HG03378 (cell line): ENCODE results near the gene SINHCAF.
"Not testable (repeated sequence)": the region's sequence is repeated elsewhere in the genome, so short reads cannot be mapped to it uniquely, and the experiment has no call there.

Source experiments
- ATAC-seq: cut with Tn5 transposase; IDR thresholded peaks from one replicate; pipeline ENCODE4 v1.9.1; 2021; ENCODE audit warnings: mild to moderate bottlenecking, moderate library complexity; ENCODE audit not compliant: unreplicated experiment

SINHCAF gene

GRCh38 chr12:31267966-31268365 is 58.0 kb downstream of the SINHCAF start:
- no peak for ATAC-seq

- no peak for ATAC-seq
These were observed 60.2 kb downstream of the SINHCAF start for GRCh38 chr12:31265722-31266121.

GRCh38 chr12:31263661-31264060 is 62.3 kb downstream of the SINHCAF start:
- no peak for ATAC-seq

GRCh38 chr12:31261744-31262143 is 64.2 kb downstream of the SINHCAF start:
- no peak for ATAC-seq

GRCh38 chr12:31260840-31261239 is 65.1 kb downstream of the SINHCAF start:
- no peak for ATAC-seq

- ATAC-seq, result no peak
These were observed 66.6 kb downstream of the SINHCAF start for GRCh38 chr12:31259136-31259886.

- ATAC-seq, result no peak
These were observed 68.2 kb downstream of the SINHCAF start for GRCh38 chr12:31257784-31258183.

GRCh38 chr12:31251707-31252611 is 74.0 kb downstream of the SINHCAF start:
- ATAC-seq, result not testable (repeated sequence)

- ATAC-seq, result no peak
These were observed 75.8 kb downstream of the SINHCAF start for GRCh38 chr12:31250179-31250578.

- ATAC-seq, result no peak
These were observed 76.6 kb downstream of the SINHCAF start for GRCh38 chr12:31249356-31249755.

GRCh38 chr12:31248815-31249214 is 77.1 kb downstream of the SINHCAF start:
- no peak for ATAC-seq

- ATAC-seq, result no peak
These were observed 77.6 kb downstream of the SINHCAF start for GRCh38 chr12:31248337-31248736.

GRCh38 chr12:31246470-31246850 is 79.5 kb downstream of the SINHCAF start:
- no peak for ATAC-seq

GRCh38 chr12:31245822-31246469 is 80.0 kb downstream of the SINHCAF start:
- ATAC-seq, result no peak

GRCh38 chr12:31242418-31242817 is 83.5 kb downstream of the SINHCAF start:
- ATAC-seq, result not testable (repeated sequence)

- ATAC-seq, result peak; percentile 87
These were observed 87.1 kb downstream of the SINHCAF start for GRCh38 chr12:31238764-31239387.

GRCh38 chr12:31238333-31238732 is 87.6 kb downstream of the SINHCAF start:
- not testable (repeated sequence) for ATAC-seq

- no peak for ATAC-seq
These were observed 88.8 kb downstream of the SINHCAF start for GRCh38 chr12:31236998-31237637.

- no peak for ATAC-seq
These were observed 90.0 kb downstream of the SINHCAF start for GRCh38 chr12:31235868-31236395.
